Endodermal cell (in vitro differentiated cells): ENCODE data around the gene NAXD. TPM values are rescaled to one million over a fixed set of nuclear protein-coding genes. Genes with fewer than 3 reads are reported as not detected.

Source experiments
- DNase-seq: peaks from one replicate; pipeline ENCODE4 v3.0.0-alpha.2; 2017
- H3K27ac ChIP-seq: 2 replicates; pipeline ENCODE4 v1.5.1; 2013; ENCODE audit warnings: mild to moderate bottlenecking, low read depth, low read length, moderate library complexity
- H3K27me3 ChIP-seq: 2 replicates; pipeline ENCODE4 v1.6.1; 2013; ENCODE audit warnings: mild to moderate bottlenecking, low read length, moderate library complexity; ENCODE audit not compliant: insufficient read depth, control insufficient read depth, poor library complexity, severe bottlenecking
- H3K36me3 ChIP-seq: 2 replicates; pipeline ENCODE4 v1.7.0; 2013; ENCODE audit warnings: mild to moderate bottlenecking, low read length, moderate library complexity; ENCODE audit not compliant: control insufficient read depth, insufficient read depth
- H3K4me1 ChIP-seq: one replicate; pipeline ENCODE4 v1.7.0; 2013; ENCODE audit warnings: low read length; ENCODE audit not compliant: control insufficient read depth, insufficient read depth
- H3K4me3 ChIP-seq: 2 replicates; pipeline ENCODE4 v1.5.1; 2013; ENCODE audit warnings: mild to moderate bottlenecking, low read length, moderate library complexity
- H3K9ac ChIP-seq: 2 replicates; pipeline ENCODE4 v1.6.1; 2013; ENCODE audit warnings: mild to moderate bottlenecking, low read length, moderate library complexity; ENCODE audit not compliant: poor library complexity, severe bottlenecking; ENCODE audit errors: extremely low read depth
- H3K9me3 ChIP-seq: 2 replicates; pipeline ENCODE4 v1.6.1; 2013; ENCODE audit warnings: mild to moderate bottlenecking, low read length, moderate library complexity; ENCODE audit not compliant: control insufficient read depth
- H3K27ac Mint-ChIP-seq: 2 replicates; pipeline ENCODE4 v1.8.0; 2020; ENCODE audit warnings: mixed read lengths
- H3K27me3 Mint-ChIP-seq: 2 replicates; pipeline ENCODE4 v1.8.0; 2021; ENCODE audit warnings: mild to moderate bottlenecking, mixed read lengths; ENCODE audit not compliant: insufficient read depth
- H3K36me3 Mint-ChIP-seq: 2 replicates; pipeline ENCODE4 v1.8.0; 2020; ENCODE audit warnings: low read depth, mixed read lengths
- H3K4me1 Mint-ChIP-seq: 2 replicates; pipeline ENCODE4 v1.8.0; 2020; ENCODE audit warnings: mixed read lengths
- H3K4me3 Mint-ChIP-seq: 2 replicates; pipeline ENCODE4 v1.8.0; 2020; ENCODE audit warnings: mild to moderate bottlenecking, moderate library complexity, mixed read lengths
- H3K9me3 Mint-ChIP-seq: 2 replicates; pipeline ENCODE4 v1.8.0; 2020; ENCODE audit warnings: mild to moderate bottlenecking, mixed read lengths
- CTCF ChIP-seq: fragments of 200-600 bp; sonication (generic); conservative IDR thresholded peaks from 2 replicates; pipeline ENCODE4 v1.5.0; 2021; ENCODE audit warnings: antibody characterized with exemption, mild to moderate bottlenecking
- WGBS, 2 experiments: methylation state at CpG; one replicate each; pipeline versions ENCODE4 v1.1.5 to v1.1.7; 2013; ENCODE audit warnings: missing lambda C conversion rate in 2 of 2, mixed read lengths in 1 of 2; ENCODE audit not compliant: insufficient coverage in 1 of 2, insufficient read length in 1 of 2; 5-methylcytosine and 5-hydroxymethylcytosine counted together
- total RNA-seq, 2 donors: library from RNA; stranded (reverse); fragmentation: NEBNext Ultra II Directional in 1 of 2; extraction: Animal tissue kit (Norgen Biotek cat#: 25700) in 1 of 2; gene quantifications; 2 replicates in 1 of 2; 3 replicates in 1 of 2; pipeline ENCODE4 v1.2.1, GENCODE V29; 2021

The NAXD gene
- total RNA-seq, 2 donors from 2014 or later, result 31.3 to 33.4 TPM

- no peak overlapping the region for H3K27ac ChIP-seq
- Mint-ChIP-seq H3K4me1 (peaks cover 28% of the 10 kb centered on the region), H3K4me3 (no peak overlapping the region), H3K27ac (no peak overlapping the region), H3K9me3 (peaks cover 4% of the 10 kb centered on the region), H3K27me3 (no peaks in the 10 kb centered on the region), H3K36me3 (peaks cover 79% of the 10 kb centered on the region)
- H3K9ac ChIP-seq, result no peak overlapping the region
- no peak for DNase-seq
- peaks cover 18% of the 10 kb centered on the region for H3K4me1 ChIP-seq
- WGBS, 2 experiments, result 96% methylated on average over 4 to 6 of the region's 6 CpGs
- H3K36me3 ChIP-seq, result peaks cover 75% of the 10 kb centered on the region
- no peaks in the 10 kb centered on the region for H3K27me3 ChIP-seq
- H3K9me3 ChIP-seq, result no peaks in the 10 kb centered on the region
- no peak for TF ChIP-seq CTCF
- no peak overlapping the region for H3K4me3 ChIP-seq
Observed at GRCh38 chr13:110637275-110637674, 21.9 kb downstream of the NAXD start.

GRCh38 chr13:110637747-110638146, 22.4 kb downstream of the NAXD start:
- peaks cover 18% of the 10 kb centered on the region for H3K4me1 ChIP-seq
- no peaks in the 10 kb centered on the region for H3K27me3 Mint-ChIP-seq
- H3K9me3 Mint-ChIP-seq, result no peaks in the 10 kb centered on the region
- H3K36me3 Mint-ChIP-seq, result peaks cover 78% of the 10 kb centered on the region
- no peak overlapping the region for H3K4me3 Mint-ChIP-seq
- H3K4me3 ChIP-seq, result no peak overlapping the region
- H3K9ac ChIP-seq, result no peak overlapping the region
- TF ChIP-seq CTCF, result no peak
- H3K36me3 ChIP-seq, result peaks cover 77% of the 10 kb centered on the region
- no peaks in the 10 kb centered on the region for H3K9me3 ChIP-seq
- H3K4me1 Mint-ChIP-seq, result peaks cover 28% of the 10 kb centered on the region
- peak; percentile 44 for DNase-seq
- WGBS, 2 experiments, result 81 to 92% methylated on average over 5 to 6 of the region's 6 CpGs
- H3K27ac ChIP-seq, result no peak overlapping the region
- H3K27ac Mint-ChIP-seq, result no peak overlapping the region
- no peaks in the 10 kb centered on the region for H3K27me3 ChIP-seq

GRCh38 chr13:110638257-110638656, 22.9 kb downstream of the NAXD start:
- DNase-seq, result peak; percentile 35
- Histone ChIP-seq H3K4me3 (no peak overlapping the region), H3K4me1 (peaks cover 18% of the 10 kb centered on the region), H3K27me3 (no peaks in the 10 kb centered on the region), H3K9me3 (no peaks in the 10 kb centered on the region), H3K36me3 (peaks cover 82% of the 10 kb centered on the region), H3K27ac (no peak overlapping the region), H3K9ac (no peak overlapping the region)
- TF ChIP-seq CTCF, result no peak
- WGBS, 2 experiments, result 94 to 95% methylated on average over 18 to 23 of the region's 23 CpGs
- Mint-ChIP-seq H3K27ac (no peak overlapping the region), H3K36me3 (peaks cover 82% of the 10 kb centered on the region), H3K9me3 (no peaks in the 10 kb centered on the region), H3K4me1 (peaks cover 28% of the 10 kb centered on the region), H3K4me3 (no peak overlapping the region), H3K27me3 (no peaks in the 10 kb centered on the region)
